HEK293T (cell line): ENCODE measurements around the gene GOLGA7B.
"Not testable (repeated sequence)": the region's sequence is repeated elsewhere in the genome, so short reads cannot be mapped to it uniquely, and the experiment has no call there.

Source experiments
- CTCF ChIA-PET: fragments of 350-600 bp; formaldehyde crosslinking; extraction: SDS; loops from one replicate; lab custom pipeline; 2021; ENCODE audit warnings: antibody characterized with exemption, inconsistent platforms; lab: Yijun Ruan, JAX
- POLR2A ChIA-PET: fragments of 350-600 bp; formaldehyde crosslinking; extraction: SDS; loops from one replicate; lab custom pipeline; 2020; ENCODE audit warnings: antibody characterized with exemption, inconsistent platforms; lab: Yijun Ruan, JAX
- DNase-seq: peaks from one replicate; pipeline ENCODE4 v3.0.0; 2012; ENCODE audit warnings: mixed read lengths; ENCODE audit errors: extremely low spot score
- ARNT ChIP-seq: fragments of 450-650 bp; IDR thresholded peaks from 2 replicates; pipeline ENCODE4 v1.6.1; 2017; ENCODE audit warnings: mild to moderate bottlenecking
- BHLHE40 ChIP-seq: fragments of 450-650 bp; IDR thresholded peaks from 2 replicates; pipeline ENCODE4 v1.6.1; 2016; ENCODE audit warnings: mild to moderate bottlenecking, moderate library complexity, borderline replicate concordance
- CTBP1 ChIP-seq: fragments of 450-650 bp; IDR thresholded peaks from 2 replicates; pipeline ENCODE4 v1.6.1; 2016; ENCODE audit warnings: borderline replicate concordance
- ELF4 ChIP-seq: fragments of 450-650 bp; IDR thresholded peaks from 2 replicates; pipeline ENCODE4 v1.6.1; 2017; ENCODE audit warnings: antibody characterized with exemption
- FOXA1 ChIP-seq: fragments of 450-650 bp; IDR thresholded peaks from 2 replicates; pipeline ENCODE4 v1.6.1; 2016; ENCODE audit warnings: mild to moderate bottlenecking
- FOXK2 ChIP-seq: fragments of 450-650 bp; IDR thresholded peaks from 2 replicates; pipeline ENCODE4 v1.6.1; 2016; ENCODE audit warnings: mild to moderate bottlenecking
- FOXM1 ChIP-seq: fragments of 450-650 bp; IDR thresholded peaks from 2 replicates; pipeline ENCODE4 v1.6.1; 2017; ENCODE audit warnings: mild to moderate bottlenecking, borderline replicate concordance
- HDGF ChIP-seq: fragments of 450-650 bp; IDR thresholded peaks from 2 replicates; pipeline ENCODE4 v1.6.1; 2017; ENCODE audit warnings: antibody characterized with exemption, borderline replicate concordance
- L3MBTL2 ChIP-seq: fragments of 450-650 bp; conservative IDR thresholded peaks from 2 replicates; pipeline ENCODE4 v1.6.1; 2016; ENCODE audit warnings: mild to moderate bottlenecking
- LEF1 ChIP-seq: fragments of 450-650 bp; IDR thresholded peaks from 2 replicates; pipeline ENCODE4 v1.6.1; 2017; ENCODE audit warnings: mild to moderate bottlenecking, borderline replicate concordance
- NFRKB ChIP-seq: fragments of 450-650 bp; IDR thresholded peaks from 2 replicates; pipeline ENCODE4 v1.6.1; 2016; ENCODE audit warnings: mild to moderate bottlenecking, moderate library complexity
- PKNOX1 ChIP-seq: fragments of 450-650 bp; IDR thresholded peaks from 2 replicates; pipeline ENCODE4 v1.6.1; 2016
- SP1 ChIP-seq: fragments of 450-650 bp; IDR thresholded peaks from 2 replicates; pipeline ENCODE4 v1.6.1; 2017
- SUZ12 ChIP-seq: fragments of 450-650 bp; IDR thresholded peaks from 2 replicates; pipeline ENCODE4 v1.6.1; 2016; ENCODE audit warnings: mild to moderate bottlenecking
- TARDBP ChIP-seq: fragments of 450-650 bp; IDR thresholded peaks from 2 replicates; pipeline ENCODE4 v1.6.1; 2016
- ZNF384 ChIP-seq: fragments of 450-650 bp; IDR thresholded peaks from 2 replicates; pipeline ENCODE4 v1.6.1; 2016

The GOLGA7B gene

GRCh38 chr10:97838091-97838490, 11.6 kb upstream of the GOLGA7B start:
- DNase-seq: no peak
- ChIA-PET CTCF (interaction anchor here (1.3 kb wide), 1 partner anchor 12 kb away, joined by 3 read pairs; the partner anchor contains the start of gene GOLGA7B), POLR2A (no interaction called here)
- TF ChIP-seq FOXK2 (no peak), PKNOX1 (no peak), SP1 (no peak)

DNA sequence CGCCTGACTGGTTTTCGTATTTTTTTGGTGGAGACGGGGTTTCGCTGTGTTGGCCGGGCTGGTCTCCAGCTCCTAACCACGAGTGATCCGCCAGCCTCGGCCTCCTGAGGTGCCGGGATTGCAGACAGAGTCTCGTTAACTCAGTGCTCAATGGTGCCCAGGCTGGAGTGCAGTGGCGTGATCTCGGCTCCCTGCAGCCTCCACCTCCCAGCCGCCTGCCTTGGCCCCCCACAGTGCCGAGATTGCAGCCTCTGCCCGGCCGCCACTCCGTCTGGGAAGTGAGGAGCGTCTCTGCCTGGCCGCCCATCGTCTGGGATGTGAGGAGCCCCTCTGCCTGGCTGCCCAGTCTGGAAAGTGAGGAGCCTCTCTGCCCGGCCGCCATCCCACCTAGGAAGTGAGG, 8.5 kb upstream of the GOLGA7B start:
- DNase-seq, POLR2A ChIA-PET, CTCF ChIA-PET: not testable (repeated sequence)

- DNase-seq, POLR2A ChIA-PET, CTCF ChIA-PET: not testable (repeated sequence)
These were observed 7.5 kb upstream of the GOLGA7B start for GRCh38 chr10:97842114-97842513.

DNA sequence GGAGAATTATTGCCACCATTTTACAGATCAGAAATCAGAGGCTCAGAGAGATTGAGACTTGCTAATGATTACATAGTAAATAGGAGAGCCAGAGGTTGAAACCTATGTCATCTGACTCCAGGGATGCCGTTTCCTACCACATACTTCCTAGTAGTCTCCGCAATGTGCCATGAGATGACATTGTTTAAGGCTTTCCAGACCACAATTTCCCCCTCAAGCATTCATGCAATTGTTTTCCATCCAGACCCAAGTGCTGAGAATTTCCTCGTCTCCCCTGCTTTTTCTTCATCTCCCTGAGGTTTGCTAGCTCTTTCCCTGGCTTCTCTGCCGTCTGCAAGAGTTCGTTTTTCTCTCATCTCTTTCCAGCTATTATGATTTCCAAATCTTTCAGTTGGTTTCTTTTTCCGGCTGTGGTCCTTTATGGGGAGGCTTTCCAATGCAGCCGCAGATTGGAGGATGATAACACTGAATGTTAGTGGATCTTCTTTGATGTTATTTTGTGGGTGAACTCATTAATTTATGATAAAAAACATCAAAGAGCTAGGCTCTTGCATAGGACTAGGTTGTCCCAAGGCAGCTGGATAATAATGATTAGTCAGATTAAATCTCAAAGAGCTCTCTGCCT, 6.9 kb upstream of the GOLGA7B start:
- CTCF ChIA-PET: interaction anchor here (0.7 kb wide), 1 partner anchor 26 kb away, joined by 4 read pairs; no protein-coding TSS in a partner anchor
- no peak for DNase-seq
- TF ChIP-seq SP1 (no peak), FOXA1 (no peak), ZNF384 (no peak), ARNT (no peak), LEF1 (no peak), HDGF (no peak), SUZ12 (no peak), CTBP1 (no peak), PKNOX1 (no peak), ELF4 (no peak), TARDBP (no peak), NFRKB (no peak), BHLHE40 (no peak), FOXM1 (no peak), L3MBTL2 (no peak), FOXK2 (no peak)
- POLR2A ChIA-PET: no interaction called here

DNA sequence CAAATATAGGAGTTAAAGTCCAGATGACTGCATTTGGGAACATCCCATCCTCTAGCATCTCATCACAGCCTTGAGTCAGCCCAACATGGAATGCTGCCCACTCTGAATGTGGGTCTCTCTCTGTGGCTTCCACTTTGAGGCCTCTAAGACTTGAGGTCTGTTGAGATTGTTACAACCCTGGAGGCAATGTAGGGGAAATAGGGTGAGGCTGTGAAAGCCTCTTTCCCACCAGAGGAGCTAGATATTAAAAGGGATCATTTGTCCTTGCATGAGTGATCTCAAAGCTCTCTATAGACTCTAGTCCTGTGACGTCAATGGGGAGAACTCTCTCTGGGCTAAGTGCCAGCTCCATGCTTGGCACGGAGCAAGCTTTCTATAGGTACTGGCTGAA, 6.4 kb upstream of the GOLGA7B start:
- TF ChIP-seq FOXM1: no peak
- TF ChIP-seq NFRKB: no peak
- no peak for TF ChIP-seq L3MBTL2
- TF ChIP-seq SP1: no peak
- TF ChIP-seq CTBP1: no peak
- no peak for TF ChIP-seq FOXK2
- TF ChIP-seq SUZ12: no peak
- no peak for TF ChIP-seq FOXA1
- POLR2A ChIA-PET: no interaction called here
- CTCF ChIA-PET: interaction anchor here (0.7 kb wide), 1 partner anchor 26 kb away, joined by 4 read pairs; no protein-coding TSS in a partner anchor
- DNase-seq: no peak

GRCh38 chr10:97843972-97844371, 5.7 kb upstream of the GOLGA7B start:
- CTCF ChIA-PET, DNase-seq, POLR2A ChIA-PET: not testable (repeated sequence)

- DNase-seq: no peak
- ChIA-PET CTCF (no interaction called here), POLR2A (no interaction called here)
- no peak for TF ChIP-seq HDGF
- TF ChIP-seq FOXM1: no peak
- TF ChIP-seq FOXK2: no peak
- no peak for TF ChIP-seq SP1
These were observed 5.0 kb upstream of the GOLGA7B start for GRCh38 chr10:97844678-97845077.

DNA sequence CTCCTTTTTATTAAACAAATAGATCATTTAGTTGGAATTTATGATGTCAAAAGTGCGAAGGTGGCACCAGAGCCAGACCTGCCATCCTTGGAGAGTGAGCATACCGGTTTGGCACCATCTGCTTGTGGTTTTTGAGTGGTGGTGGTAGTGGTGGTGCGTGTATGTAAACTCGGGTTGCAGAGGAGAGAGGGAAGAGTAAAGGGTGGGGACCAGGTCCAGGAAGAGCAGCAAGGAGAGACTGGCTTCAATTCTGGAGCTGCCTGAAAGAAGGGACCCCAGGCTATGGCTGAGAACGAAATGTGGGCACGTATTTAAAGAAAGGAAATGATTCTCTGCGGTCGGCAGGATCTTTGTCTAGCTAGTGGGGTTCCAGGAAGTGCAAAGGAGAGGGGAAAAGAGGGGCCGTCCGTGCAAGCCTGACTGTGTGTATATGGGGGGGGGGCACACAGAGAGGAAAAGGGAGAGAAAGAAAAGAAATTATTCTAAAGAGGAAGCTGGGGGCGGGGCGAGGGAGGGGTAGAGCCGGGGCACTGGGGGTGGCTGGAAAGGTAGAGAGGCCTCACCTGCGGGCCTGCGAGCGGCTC, 448 bp upstream of the GOLGA7B start:
- DNase-seq: no peak
- POLR2A ChIA-PET: interaction anchor here (0.7 kb wide), 1 partner anchor 40 kb away, joined by 3 read pairs; no protein-coding TSS in a partner anchor
- CTCF ChIA-PET: interaction anchor here (0.8 to 1.5 kb wide), 2 partner anchors 10 to 57 kb away, joined by 3 to 7 read pairs; no protein-coding TSS in a partner anchor
- TF ChIP-seq SP1 (no peak), NFRKB (no peak), LEF1 (no peak), SUZ12 (no peak), L3MBTL2 (no peak), BHLHE40 (no peak), HDGF (no peak), TARDBP (no peak)
